Neural cell (in vitro differentiated cells): Measurements from ENCODE around the gene RCAN3. TPM values are rescaled to one million over a fixed set of nuclear protein-coding genes. Genes with fewer than 3 reads are reported as not detected.

Experiments
- H2AFZ ChIP-seq: fragments of 200-600, 300-800 bp; sonication (generic), shearing (Covaris generic); 2 replicates; pipeline ENCODE4 v1.6.0; 2014; ENCODE audit warnings: low read depth, mild to moderate bottlenecking, antibody characterized with exemption, low read length, moderate library complexity
- H3F3A ChIP-seq: fragments of 200-600 bp; shearing (Covaris generic); 2 replicates; pipeline ENCODE4 v1.6.1; 2016; ENCODE audit warnings: mild to moderate bottlenecking, moderate library complexity, mixed read lengths, antibody characterized with exemption, low read length; ENCODE audit not compliant: insufficient read depth, poor library complexity, severe bottlenecking
- H3K27ac ChIP-seq: fragments of 200-600, 300-800 bp; sonication (generic), shearing (Covaris generic); 2 replicates; pipeline ENCODE4 v1.5.1; 2014; ENCODE audit warnings: mild to moderate bottlenecking, low read length, moderate library complexity
- H3K27me3 ChIP-seq: fragments of 300-800, 200-600 bp; sonication (generic), shearing (Covaris generic); 2 replicates; pipeline ENCODE4 v1.6.0; 2014; ENCODE audit warnings: mild to moderate bottlenecking, low read depth, low read length, moderate library complexity; ENCODE audit not compliant: insufficient read depth
- H3K36me3 ChIP-seq: fragments of 300-800, 200-600 bp; sonication (generic), shearing (Covaris generic); 2 replicates; pipeline ENCODE4 v1.5.1; 2014; ENCODE audit warnings: mild to moderate bottlenecking, antibody characterized with exemption, low read length, moderate library complexity; ENCODE audit not compliant: insufficient read depth
- H3K4me2 ChIP-seq: fragments of 300-800, 200-600 bp; sonication (generic), shearing (Covaris generic); 2 replicates; pipeline ENCODE4 v1.6.0; 2014; ENCODE audit warnings: mild to moderate bottlenecking, low read length
- H3K4me3 ChIP-seq: fragments of 300-800, 200-600 bp; sonication (generic), shearing (Covaris generic); 2 replicates; pipeline ENCODE4 v1.5.1; 2014; ENCODE audit warnings: mild to moderate bottlenecking, low read length, moderate library complexity
- H3K79me2 ChIP-seq: fragments of 200-600 bp; shearing (Covaris generic); replicated peaks from 2 replicates; pipeline ENCODE4 v1.6.0; 2014; ENCODE audit warnings: mild to moderate bottlenecking, low read length, moderate library complexity; ENCODE audit not compliant: insufficient read depth
- H3K9ac ChIP-seq: fragments of 300-800, 200-600 bp; sonication (generic), shearing (Covaris generic); 2 replicates; pipeline ENCODE4 v1.6.1; 2016; ENCODE audit warnings: mild to moderate bottlenecking, low read length, mixed read lengths
- H3K9me2 ChIP-seq: fragments of 200-600 bp; shearing (Covaris generic); 2 replicates; pipeline ENCODE4 v1.6.1; 2016; ENCODE audit warnings: mild to moderate bottlenecking, low read length, mixed read lengths; ENCODE audit not compliant: insufficient read depth
- H3K9me3 ChIP-seq: fragments of 200-600, 300-800 bp; sonication (generic), shearing (Covaris generic); 2 replicates; pipeline ENCODE4 v1.6.1; 2016; ENCODE audit warnings: mild to moderate bottlenecking, mixed run types, low read length, moderate library complexity, mixed read lengths
- H4K20me1 ChIP-seq: fragments of 200-600 bp; shearing (Covaris generic); 2 replicates; pipeline ENCODE4 v1.6.1; 2016; ENCODE audit warnings: mild to moderate bottlenecking, mixed run types; ENCODE audit not compliant: insufficient read depth
- EP300 ChIP-seq: fragments of 450-650 bp; conservative IDR thresholded peaks from 2 replicates; pipeline ENCODE4 v1.6.1; 2014; ENCODE audit warnings: antibody characterized with exemption, mild to moderate bottlenecking, moderate library complexity; ENCODE audit not compliant: poor library complexity, severe bottlenecking
- EZH2 ChIP-seq: fragments of 200-600, 300-800 bp; shearing (Covaris generic), sonication (generic); IDR thresholded peaks from 2 replicates; pipeline ENCODE4 v1.6.1; 2014; ENCODE audit warnings: antibody characterized with exemption, low read length, borderline replicate concordance, mild to moderate bottlenecking; ENCODE audit not compliant: insufficient read depth, poor library complexity, severe bottlenecking
- MXI1 ChIP-seq: fragments of 450-650 bp; conservative IDR thresholded peaks from 2 replicates; pipeline ENCODE4 v1.6.1; 2014; ENCODE audit warnings: antibody characterized with exemption, mild to moderate bottlenecking; ENCODE audit not compliant: poor library complexity, severe bottlenecking
- POLR2AphosphoS5 ChIP-seq: IDR thresholded peaks from 2 replicates; pipeline ENCODE4 v1.6.1; 2012
- RAD21 ChIP-seq: fragments of 450-650 bp; conservative IDR thresholded peaks from 2 replicates; pipeline ENCODE4 v1.6.1; 2014; ENCODE audit warnings: antibody characterized with exemption, mild to moderate bottlenecking, moderate library complexity
- SMC3 ChIP-seq: fragments of 450-650 bp; conservative IDR thresholded peaks from 2 replicates; pipeline ENCODE4 v1.6.1; 2014; ENCODE audit warnings: antibody characterized with exemption, mild to moderate bottlenecking, moderate library complexity; ENCODE audit not compliant: poor library complexity
- TAF1 ChIP-seq: IDR thresholded peaks from 2 replicates; pipeline ENCODE4 v1.6.1; 2012; ENCODE audit warnings: low read depth
- polyA plus RNA-seq: library from polyadenylated mRNA; depleted of rRNA; stranded (reverse); fragments of >200 nt; gene quantifications from 2 replicates; pipeline ENCODE4 v1.2.3, GENCODE V29; 2014
- TF ChIP-seq, protein P1 (sequence below): IDR thresholded peaks from 2 replicates; pipeline ENCODE4 v1.6.1; 2012; ENCODE audit warnings: borderline replicate concordance
- TF ChIP-seq, protein P2 (sequence below): fragments of 450-650 bp; IDR thresholded peaks from 2 replicates; pipeline ENCODE4 v1.5.1; 2014; ENCODE audit warnings: antibody characterized with exemption, mild to moderate bottlenecking, moderate library complexity; ENCODE audit not compliant: poor library complexity, severe bottlenecking

The RCAN3 gene
- polyA plus RNA-seq, 1 donor from 2014 or later: 31.4 TPM

DNA sequence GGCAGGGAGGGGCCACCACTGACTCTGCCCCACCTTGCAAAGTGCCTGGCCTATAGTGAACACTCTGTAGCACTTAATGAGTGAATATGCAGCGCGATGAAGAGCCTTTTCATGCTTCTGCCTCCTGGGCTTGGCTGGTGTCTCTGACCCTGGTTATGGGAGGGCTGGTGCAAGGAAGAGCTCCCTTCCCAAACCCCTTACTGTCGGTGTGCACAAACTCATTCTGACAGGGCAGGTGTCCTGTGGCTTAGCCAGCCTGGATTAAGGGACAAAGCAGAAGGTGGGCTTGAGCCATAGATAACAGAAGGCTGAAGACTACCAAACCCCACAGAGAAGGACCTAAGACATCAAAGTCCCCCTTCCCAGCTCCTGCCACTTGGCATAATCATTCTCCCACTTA lies 51.3 kb downstream of the RCAN3 start:
- Histone ChIP-seq H4K20me1 (no peaks in the 10 kb centered on the region), H3K9ac (no peak overlapping the region), H3K36me3 (no peaks in the 10 kb centered on the region), H3K27ac (no peak overlapping the region), H3K9me2 (no peaks in the 10 kb centered on the region), H3K4me3 (no peak overlapping the region), H3K9me3 (no peaks in the 10 kb centered on the region), H3K4me2 (no peak overlapping the region), H3F3A (no peaks in the 10 kb centered on the region), H3K79me2 (no peaks in the 10 kb centered on the region), H3K27me3 (peaks cover 27% of the 10 kb centered on the region), H2AFZ (no peak overlapping the region)
- TF ChIP-seq EP300 (no peak), MXI1 (no peak)
- TF ChIP-seq, protein P1, sequence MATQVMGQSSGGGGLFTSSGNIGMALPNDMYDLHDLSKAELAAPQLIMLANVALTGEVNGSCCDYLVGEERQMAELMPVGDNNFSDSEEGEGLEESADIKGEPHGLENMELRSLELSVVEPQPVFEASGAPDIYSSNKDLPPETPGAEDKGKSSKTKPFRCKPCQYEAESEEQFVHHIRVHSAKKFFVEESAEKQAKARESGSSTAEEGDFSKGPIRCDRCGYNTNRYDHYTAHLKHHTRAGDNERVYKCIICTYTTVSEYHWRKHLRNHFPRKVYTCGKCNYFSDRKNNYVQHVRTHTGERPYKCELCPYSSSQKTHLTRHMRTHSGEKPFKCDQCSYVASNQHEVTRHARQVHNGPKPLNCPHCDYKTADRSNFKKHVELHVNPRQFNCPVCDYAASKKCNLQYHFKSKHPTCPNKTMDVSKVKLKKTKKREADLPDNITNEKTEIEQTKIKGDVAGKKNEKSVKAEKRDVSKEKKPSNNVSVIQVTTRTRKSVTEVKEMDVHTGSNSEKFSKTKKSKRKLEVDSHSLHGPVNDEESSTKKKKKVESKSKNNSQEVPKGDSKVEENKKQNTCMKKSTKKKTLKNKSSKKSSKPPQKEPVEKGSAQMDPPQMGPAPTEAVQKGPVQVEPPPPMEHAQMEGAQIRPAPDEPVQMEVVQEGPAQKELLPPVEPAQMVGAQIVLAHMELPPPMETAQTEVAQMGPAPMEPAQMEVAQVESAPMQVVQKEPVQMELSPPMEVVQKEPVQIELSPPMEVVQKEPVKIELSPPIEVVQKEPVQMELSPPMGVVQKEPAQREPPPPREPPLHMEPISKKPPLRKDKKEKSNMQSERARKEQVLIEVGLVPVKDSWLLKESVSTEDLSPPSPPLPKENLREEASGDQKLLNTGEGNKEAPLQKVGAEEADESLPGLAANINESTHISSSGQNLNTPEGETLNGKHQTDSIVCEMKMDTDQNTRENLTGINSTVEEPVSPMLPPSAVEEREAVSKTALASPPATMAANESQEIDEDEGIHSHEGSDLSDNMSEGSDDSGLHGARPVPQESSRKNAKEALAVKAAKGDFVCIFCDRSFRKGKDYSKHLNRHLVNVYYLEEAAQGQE: no peak

DNA sequence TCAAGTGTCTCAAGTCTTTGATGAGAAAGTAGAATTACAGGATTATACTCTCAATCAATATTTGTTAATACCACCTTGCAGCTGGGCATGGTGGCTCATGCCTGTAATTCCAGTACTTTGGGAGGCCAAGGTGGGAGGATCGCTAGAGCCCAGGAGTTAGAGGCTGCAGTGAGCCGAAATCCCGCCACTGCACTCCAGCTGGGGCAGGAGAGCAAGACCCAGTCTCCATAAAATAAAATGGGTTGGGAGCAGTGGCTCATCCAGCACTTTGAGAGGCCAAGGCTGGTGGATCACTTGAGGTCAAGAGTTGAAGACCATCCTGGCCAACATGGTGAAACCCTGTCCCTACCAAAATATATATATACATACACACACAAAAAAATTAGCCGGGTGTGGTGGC lies 52.1 kb downstream of the RCAN3 start:
- no peaks in the 10 kb centered on the region for H4K20me1 ChIP-seq

More for the DNA sequence above, 52.1 kb downstream of the RCAN3 start:
- H3K9ac ChIP-seq: no peak overlapping the region
- no peaks in the 10 kb centered on the region for H3K9me2 ChIP-seq
- no peak overlapping the region for H2AFZ ChIP-seq
- H3K4me3 ChIP-seq: no peak overlapping the region
- TF ChIP-seq RAD21 (no peak), POLR2AphosphoS5 (no peak), TAF1 (no peak), MXI1 (no peak), EZH2 (no peak), EP300 (no peak), SMC3 (no peak)
- TF ChIP-seq, protein P1: no peak
- TF ChIP-seq, protein P2, sequence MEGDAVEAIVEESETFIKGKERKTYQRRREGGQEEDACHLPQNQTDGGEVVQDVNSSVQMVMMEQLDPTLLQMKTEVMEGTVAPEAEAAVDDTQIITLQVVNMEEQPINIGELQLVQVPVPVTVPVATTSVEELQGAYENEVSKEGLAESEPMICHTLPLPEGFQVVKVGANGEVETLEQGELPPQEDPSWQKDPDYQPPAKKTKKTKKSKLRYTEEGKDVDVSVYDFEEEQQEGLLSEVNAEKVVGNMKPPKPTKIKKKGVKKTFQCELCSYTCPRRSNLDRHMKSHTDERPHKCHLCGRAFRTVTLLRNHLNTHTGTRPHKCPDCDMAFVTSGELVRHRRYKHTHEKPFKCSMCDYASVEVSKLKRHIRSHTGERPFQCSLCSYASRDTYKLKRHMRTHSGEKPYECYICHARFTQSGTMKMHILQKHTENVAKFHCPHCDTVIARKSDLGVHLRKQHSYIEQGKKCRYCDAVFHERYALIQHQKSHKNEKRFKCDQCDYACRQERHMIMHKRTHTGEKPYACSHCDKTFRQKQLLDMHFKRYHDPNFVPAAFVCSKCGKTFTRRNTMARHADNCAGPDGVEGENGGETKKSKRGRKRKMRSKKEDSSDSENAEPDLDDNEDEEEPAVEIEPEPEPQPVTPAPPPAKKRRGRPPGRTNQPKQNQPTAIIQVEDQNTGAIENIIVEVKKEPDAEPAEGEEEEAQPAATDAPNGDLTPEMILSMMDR: no peak
- H3F3A ChIP-seq: no peaks in the 10 kb centered on the region
- H3K36me3 ChIP-seq: no peaks in the 10 kb centered on the region
- H3K27me3 ChIP-seq: peaks cover 27% of the 10 kb centered on the region
- no peak overlapping the region for H3K27ac ChIP-seq
- H3K9me3 ChIP-seq: no peaks in the 10 kb centered on the region
- no peaks in the 10 kb centered on the region for H3K79me2 ChIP-seq
- H3K4me2 ChIP-seq: no peak overlapping the region
